K562 (cell line): ENCODE measurements around the gene SYT3. TPM values are rescaled to one million over a fixed set of nuclear protein-coding genes. Genes with fewer than 3 reads are reported as not detected.

Source experiments
- BCLAF1 ChIP-seq, 2 experiments: fragments of 450-650 bp in 1 of 2; IDR thresholded peaks; 2 replicates each; pipeline ENCODE4 v1.6.1; 2011 to 2017; ENCODE audit warnings: low read depth in 2 of 2, antibody characterized with exemption in 1 of 2, borderline replicate concordance in 1 of 2, low read length in 1 of 2, mild to moderate bottlenecking in 1 of 2, mixed read lengths in 1 of 2; ENCODE audit not compliant: control insufficient read depth in 1 of 2
- CEBPB ChIP-seq: fragments of 450-650 bp; IDR thresholded peaks from 2 replicates; pipeline ENCODE4 v1.6.1; 2016; ENCODE audit warnings: missing genetic modification characterization, missing compliant biosample characterization
- DEAF1 ChIP-seq: fragments of 450-650 bp; formaldehyde crosslinking; IDR thresholded peaks from 2 replicates; pipeline ENCODE4 v1.4.0; 2020; ENCODE audit warnings: mild to moderate bottlenecking, moderate library complexity
- JUN ChIP-seq, 2 experiments: sonication (generic) in 1 of 2; formaldehyde crosslinking in 1 of 2; IDR thresholded peaks; 2 replicates each; pipeline versions ENCODE4 v1.6.1 to v1.8.0; 2012 to 2022; ENCODE audit warnings: borderline replicate concordance in 2 of 2, mild to moderate bottlenecking in 2 of 2, improper control_type of control experiment in 1 of 2, low read depth in 1 of 2, low read length in 1 of 2, missing genetic modification reagents in 1 of 2
- MNT ChIP-seq, 2 experiments: fragments of 450-650 bp; conservative IDR thresholded peaks; 2 replicates each; pipeline ENCODE4 v1.6.1; 2017; ENCODE audit warnings: mild to moderate bottlenecking in 2 of 2, moderate library complexity in 2 of 2
- MTA1 ChIP-seq: fragments of 450-650 bp; IDR thresholded peaks from 2 replicates; pipeline ENCODE4 v1.6.1; 2017; ENCODE audit warnings: borderline replicate concordance
- POLR2H ChIP-seq: IDR thresholded peaks from 2 replicates; pipeline ENCODE4 v1.6.1; 2016; ENCODE audit warnings: missing genetic modification characterization, low read depth, mild to moderate bottlenecking, control low read depth, missing compliant biosample characterization, moderate library complexity
- STAT5A ChIP-seq: IDR thresholded peaks from 2 replicates; pipeline ENCODE4 v1.6.1; 2012; ENCODE audit warnings: low read length, inconsistent platforms, borderline replicate concordance
- ZNF586 ChIP-seq: fragments of 450-650 bp; formaldehyde crosslinking; conservative IDR thresholded peaks from 2 replicates; pipeline ENCODE4 v1.4.0; 2020; ENCODE audit warnings: mild to moderate bottlenecking, moderate library complexity
- ZNF778 ChIP-seq: fragments of 450-650 bp; formaldehyde crosslinking; IDR thresholded peaks from 2 replicates; pipeline ENCODE4 v1.4.0; 2020; ENCODE audit warnings: mild to moderate bottlenecking, moderate library complexity
- polyA plus RNA-seq, 8 experiments: library from polyadenylated mRNA; depleted of rRNA in 4 of 8; stranded (reverse) in 5 of 8; unstranded in 3 of 8; fragments of >200 nt; fragmentation: Nextera tagmentation in 2 of 8; fragmentation: Illumina TruSeq in 1 of 8; extraction: Ambion mirVana in 2 of 8; extraction: Trizol in 1 of 8; gene quantifications; 2 replicates each; pipeline versions ENCODE4 v1.2.1 to v1.2.3, GENCODE V29; 2011 to 2014; ENCODE audit warnings: inconsistent platforms in 1 of 8, missing spikeins in 1 of 8
- total RNA-seq, 7 experiments: library from RNA; depleted of rRNA in 6 of 7; stranded (reverse); fragments of >200 nt in 6 of 7; fragmentation: Illumina TruSeq in 2 of 7; extraction: Trizol in 2 of 7; gene quantifications; 2 replicates each; pipeline versions ENCODE4 v1.2.1 to v1.2.3, GENCODE V29; 2011 to 2021; ENCODE audit warnings: low replicate concordance in 1 of 7
- TF ChIP-seq, protein P1 (sequence below): sonication (generic); formaldehyde crosslinking; IDR thresholded peaks from 2 replicates; pipeline ENCODE4 v1.8.1; 2023; ENCODE audit warnings: mild to moderate bottlenecking, missing genetic modification reagents
- TF ChIP-seq, protein P2 (sequence below): fragments of 200-800 bp; sonication (Bioruptor generic); IDR thresholded peaks from 2 replicates; pipeline ENCODE4 v1.6.1; 2016; ENCODE audit warnings: missing genetic modification characterization, missing compliant biosample characterization

Gene SYT3
- total and polyA plus RNA-seq, 9 of the 15 experiments (the other 6 are each of a cell fraction or from before 2014, with no cell fraction given) = 0.36 to 2.0 (median 0.54) TPM; not detected in 2

DNA sequence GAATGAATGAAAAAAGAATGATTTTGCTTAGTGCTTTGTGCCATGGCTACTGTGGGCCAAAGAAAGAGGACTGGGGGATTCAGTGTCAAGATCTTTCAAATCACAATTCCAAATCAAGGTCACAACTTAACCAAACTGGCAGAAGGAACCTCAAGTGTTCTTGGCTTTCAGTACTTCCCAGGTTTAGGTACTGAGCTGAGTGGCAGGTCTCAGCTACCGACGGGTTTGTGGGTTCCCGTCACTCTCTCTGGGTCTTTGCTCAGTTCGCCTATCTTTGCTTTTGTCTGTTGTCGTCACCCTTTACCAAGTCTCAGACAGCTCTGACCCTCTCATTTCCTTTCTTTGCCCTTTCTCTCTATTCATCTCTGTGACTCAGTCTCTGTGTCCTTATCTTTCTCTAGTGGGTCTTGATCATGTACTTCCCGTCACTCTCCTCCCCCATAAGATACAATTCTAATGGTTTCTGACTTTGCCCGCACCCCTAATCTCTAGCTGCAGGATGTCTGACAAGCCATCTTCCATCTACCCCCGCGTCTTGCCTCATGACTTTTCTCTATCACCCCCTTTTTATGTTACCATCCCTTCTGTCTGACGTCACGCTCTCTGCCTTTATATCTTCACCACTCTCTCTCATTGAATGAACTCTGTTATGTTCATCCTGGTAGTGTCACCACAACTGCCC lies 38.1 kb downstream of the SYT3 start (continued):
- TF ChIP-seq, protein P1, sequence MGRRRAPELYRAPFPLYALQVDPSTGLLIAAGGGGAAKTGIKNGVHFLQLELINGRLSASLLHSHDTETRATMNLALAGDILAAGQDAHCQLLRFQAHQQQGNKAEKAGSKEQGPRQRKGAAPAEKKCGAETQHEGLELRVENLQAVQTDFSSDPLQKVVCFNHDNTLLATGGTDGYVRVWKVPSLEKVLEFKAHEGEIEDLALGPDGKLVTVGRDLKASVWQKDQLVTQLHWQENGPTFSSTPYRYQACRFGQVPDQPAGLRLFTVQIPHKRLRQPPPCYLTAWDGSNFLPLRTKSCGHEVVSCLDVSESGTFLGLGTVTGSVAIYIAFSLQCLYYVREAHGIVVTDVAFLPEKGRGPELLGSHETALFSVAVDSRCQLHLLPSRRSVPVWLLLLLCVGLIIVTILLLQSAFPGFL (CRISPR knock-in tag) = no peak
- TF ChIP-seq BCLAF1 (IDR thresholded peaks at IDR 0.05; ENCODE audit: borderline replicate concordance in 1 of 2, control insufficient read depth in 1 of 2, low read depth in 2 of 2, low read length in 1 of 2) = 0 out of 4 replicates have a peak, but pooled peaks of 1 of the 2 experiments have one; percentile 55
- TF ChIP-seq, protein P2, sequence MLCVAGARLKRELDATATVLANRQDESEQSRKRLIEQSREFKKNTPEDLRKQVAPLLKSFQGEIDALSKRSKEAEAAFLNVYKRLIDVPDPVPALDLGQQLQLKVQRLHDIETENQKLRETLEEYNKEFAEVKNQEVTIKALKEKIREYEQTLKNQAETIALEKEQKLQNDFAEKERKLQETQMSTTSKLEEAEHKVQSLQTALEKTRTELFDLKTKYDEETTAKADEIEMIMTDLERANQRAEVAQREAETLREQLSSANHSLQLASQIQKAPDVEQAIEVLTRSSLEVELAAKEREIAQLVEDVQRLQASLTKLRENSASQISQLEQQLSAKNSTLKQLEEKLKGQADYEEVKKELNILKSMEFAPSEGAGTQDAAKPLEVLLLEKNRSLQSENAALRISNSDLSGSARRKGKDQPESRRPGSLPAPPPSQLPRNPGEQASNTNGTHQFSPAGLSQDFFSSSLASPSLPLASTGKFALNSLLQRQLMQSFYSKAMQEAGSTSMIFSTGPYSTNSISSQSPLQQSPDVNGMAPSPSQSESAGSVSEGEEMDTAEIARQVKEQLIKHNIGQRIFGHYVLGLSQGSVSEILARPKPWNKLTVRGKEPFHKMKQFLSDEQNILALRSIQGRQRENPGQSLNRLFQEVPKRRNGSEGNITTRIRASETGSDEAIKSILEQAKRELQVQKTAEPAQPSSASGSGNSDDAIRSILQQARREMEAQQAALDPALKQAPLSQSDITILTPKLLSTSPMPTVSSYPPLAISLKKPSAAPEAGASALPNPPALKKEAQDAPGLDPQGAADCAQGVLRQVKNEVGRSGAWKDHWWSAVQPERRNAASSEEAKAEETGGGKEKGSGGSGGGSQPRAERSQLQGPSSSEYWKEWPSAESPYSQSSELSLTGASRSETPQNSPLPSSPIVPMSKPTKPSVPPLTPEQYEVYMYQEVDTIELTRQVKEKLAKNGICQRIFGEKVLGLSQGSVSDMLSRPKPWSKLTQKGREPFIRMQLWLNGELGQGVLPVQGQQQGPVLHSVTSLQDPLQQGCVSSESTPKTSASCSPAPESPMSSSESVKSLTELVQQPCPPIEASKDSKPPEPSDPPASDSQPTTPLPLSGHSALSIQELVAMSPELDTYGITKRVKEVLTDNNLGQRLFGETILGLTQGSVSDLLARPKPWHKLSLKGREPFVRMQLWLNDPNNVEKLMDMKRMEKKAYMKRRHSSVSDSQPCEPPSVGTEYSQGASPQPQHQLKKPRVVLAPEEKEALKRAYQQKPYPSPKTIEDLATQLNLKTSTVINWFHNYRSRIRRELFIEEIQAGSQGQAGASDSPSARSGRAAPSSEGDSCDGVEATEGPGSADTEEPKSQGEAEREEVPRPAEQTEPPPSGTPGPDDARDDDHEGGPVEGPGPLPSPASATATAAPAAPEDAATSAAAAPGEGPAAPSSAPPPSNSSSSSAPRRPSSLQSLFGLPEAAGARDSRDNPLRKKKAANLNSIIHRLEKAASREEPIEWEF (CRISPR knock-in tag) = peak; percentile 85
- TF ChIP-seq MTA1 = peak; percentile 87
- peak; percentile 42 to 78; a peak in 3 of 4 replicates for TF ChIP-seq MNT (conservative IDR thresholded peaks at IDR 0.05)
- no peak for TF ChIP-seq DEAF1 (CRISPR knock-in tag)
- peak; percentile 88; the same call in 1 of the 2 replicates for TF ChIP-seq JUN (IDR thresholded peaks at IDR 0.05; ENCODE audit: borderline replicate concordance, low read depth, low read length)
- TF ChIP-seq JUN (CRISPR knock-in tag; IDR thresholded peaks at IDR 0.05; ENCODE audit: borderline replicate concordance) = no peak
- no peak for TF ChIP-seq ZNF778 (CRISPR knock-in tag)
- no peak for TF ChIP-seq POLR2H (tag)
- TF ChIP-seq CEBPB (tag) = peak; percentile 81
- peak; percentile 91 for TF ChIP-seq STAT5A
- no peak for TF ChIP-seq ZNF586 (CRISPR knock-in tag)
